BLaER1 treated with 17β-estradiol and CSF1 and Interleukin-3, amounts not matched to agents 10 nM and 100 nM (cell line): ENCODE results near the gene CTXN3.
A peak's percentile ranks its signal among the peaks of the same experiment; 100 is the strongest.

ENCODE experiments used
- H3K27ac ChIP-seq, 11 experiments: shearing (Covaris generic); formaldehyde crosslinking; 2 replicates each; pipeline ENCODE4 v1.8.1; 2022
- H3K27me3 ChIP-seq, 11 experiments: shearing (Covaris generic); formaldehyde crosslinking; 2 replicates each; pipeline ENCODE4 v1.8.1; 2022
- H3K36me3 ChIP-seq, 11 experiments: shearing (Covaris generic); formaldehyde crosslinking; 2 replicates each; pipeline ENCODE4 v1.8.1; 2022
- H3K4me1 ChIP-seq, 10 experiments: shearing (Covaris generic); formaldehyde crosslinking; 2 replicates each; pipeline ENCODE4 v1.8.1; 2022
- H3K4me2 ChIP-seq, 11 experiments: shearing (Covaris generic); formaldehyde crosslinking; 2 replicates each; pipeline ENCODE4 v1.8.1; 2022
- H3K4me3 ChIP-seq, 10 experiments: shearing (Covaris generic); formaldehyde crosslinking; 2 replicates each; pipeline ENCODE4 v1.8.1; 2022
- H3K9ac ChIP-seq, 11 experiments: shearing (Covaris generic); formaldehyde crosslinking; 2 replicates each; pipeline ENCODE4 v1.8.1; 2022
- H3K9me3 ChIP-seq, 11 experiments: shearing (Covaris generic); formaldehyde crosslinking; replicated peaks in 1 of 11; 2 replicates each; pipeline ENCODE4 v1.8.1; 2022
- H4K20me1 ChIP-seq, 11 experiments: shearing (Covaris generic); formaldehyde crosslinking; 2 replicates each; pipeline ENCODE4 v1.8.1; 2022
- Cebpa-rat ChIP-seq, 11 experiments: shearing (Covaris generic); IDR thresholded peaks; 2 replicates each; pipeline ENCODE4 v1.8.1; 2022

The CTXN3 gene

GRCh38 chr5:127649018-127649439, at the start of gene CTXN3:
Gene CTXN3, plus strand, starts transcription at chr5:127649082. Its CDS starts 8,440 bp downstream, at chr5:127657522.
- H3K9ac ChIP-seq: no peak within 1 kb of the TSS
- H3K4me1 ChIP-seq: no peaks in the 10 kb centered on the region
- H3K4me3 ChIP-seq: no peak within 1 kb of the TSS
- H4K20me1 ChIP-seq: no peaks in the 10 kb centered on the region
- H3K36me3 ChIP-seq: no peaks in the 10 kb centered on the region
- TF ChIP-seq Cebpa-rat (IDR thresholded peaks at IDR 0.05): no peak
- no peaks in the 10 kb centered on the region for H3K27me3 ChIP-seq
- no peaks in the 10 kb centered on the region for H3K9me3 ChIP-seq
- no peak within 1 kb of the TSS for H3K4me2 ChIP-seq
- no peak within 1 kb of the TSS for H3K27ac ChIP-seq

GRCh38 chr5:127599320-127599719, 49.6 kb upstream of the CTXN3 start:
- no peak for TF ChIP-seq Cebpa-rat (IDR thresholded peaks at IDR 0.05)
- H3K4me3 ChIP-seq: no peak overlapping the region
- no peak overlapping the region for H3K27ac ChIP-seq
- peak overlapping the region in 3 of 11 experiments; percentile 17 to 30 (median 23); a peak in 4 of 22 replicates for H3K4me2 ChIP-seq
- no peaks in the 10 kb centered on the region for H3K36me3 ChIP-seq
- H3K9ac ChIP-seq: no peak overlapping the region
- peaks cover 0 to 9% (median 0%) of the 10 kb centered on the region in 10 experiments; a peak in 5 of 20 replicates for H3K4me1 ChIP-seq
- peaks cover 0 to 9% (median 0%) of the 10 kb centered on the region in 11 experiments; a peak in 1 of 22 replicates for H3K9me3 ChIP-seq
- H3K27me3 ChIP-seq: no peaks in the 10 kb centered on the region
- no peaks in the 10 kb centered on the region for H4K20me1 ChIP-seq

DNA sequence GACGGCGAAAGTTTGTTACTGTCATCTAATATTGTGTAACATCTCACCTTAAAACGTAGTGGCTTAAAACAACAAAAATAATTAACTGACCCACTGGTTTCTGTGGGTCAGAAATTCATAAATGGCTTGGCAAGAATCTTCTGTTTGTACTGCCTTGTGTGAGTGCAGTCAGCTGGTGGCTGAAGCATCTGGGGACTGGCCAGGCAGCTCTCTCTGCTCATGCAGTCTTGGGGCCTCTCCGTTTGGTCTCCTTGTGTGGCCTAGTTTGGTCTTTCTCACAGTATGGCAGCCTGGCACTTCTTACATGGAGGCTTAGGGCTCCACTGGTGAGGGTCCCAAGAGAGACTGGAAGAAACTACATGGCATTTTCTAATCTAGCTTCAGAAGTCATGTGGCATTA, 49.0 kb upstream of the CTXN3 start:
- Histone ChIP-seq H3K4me1 (peaks cover 0 to 9% (median 0%) of the 10 kb centered on the region in 10 experiments; a peak in 5 of 20 replicates), H3K27me3 (no peaks in the 10 kb centered on the region), H4K20me1 (no peaks in the 10 kb centered on the region), H3K4me3 (no peak overlapping the region), H3K36me3 (no peaks in the 10 kb centered on the region), H3K9ac (no peak overlapping the region), H3K4me2 (no peak overlapping the region; a peak in 1 of 22 replicates), H3K27ac (no peak overlapping the region), H3K9me3 (peaks cover 0 to 9% (median 0%) of the 10 kb centered on the region in 11 experiments; a peak in 1 of 22 replicates)
- TF ChIP-seq Cebpa-rat (IDR thresholded peaks at IDR 0.05): no peak

DNA sequence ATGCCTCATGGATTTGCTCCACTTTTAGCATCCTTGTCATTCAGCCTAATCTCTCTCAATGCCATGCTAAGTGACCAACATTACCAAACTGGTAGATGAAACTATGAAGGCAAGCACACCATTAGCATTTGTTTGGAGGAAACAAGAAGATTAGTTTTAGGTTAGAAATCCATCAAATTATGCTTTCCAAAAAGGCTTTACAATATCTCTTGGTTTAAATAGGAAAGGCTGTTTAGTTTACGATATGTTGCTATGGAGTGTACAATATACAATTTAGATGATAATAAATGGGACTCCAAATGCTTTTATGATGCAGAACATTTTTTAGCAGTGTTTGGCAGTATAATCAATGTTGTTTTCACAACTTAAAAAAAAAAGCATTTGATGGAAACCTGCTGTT, 47.8 kb upstream of the CTXN3 start:
- Histone ChIP-seq H3K4me2 (no peak overlapping the region), H3K4me1 (peaks cover 0 to 9% (median 0%) of the 10 kb centered on the region in 10 experiments; a peak in 5 of 20 replicates), H3K27ac (no peak overlapping the region), H3K4me3 (no peak overlapping the region), H3K27me3 (no peaks in the 10 kb centered on the region), H4K20me1 (no peaks in the 10 kb centered on the region), H3K36me3 (no peaks in the 10 kb centered on the region), H3K9me3 (peaks cover 0 to 9% (median 0%) of the 10 kb centered on the region in 11 experiments; a peak in 1 of 22 replicates), H3K9ac (no peak overlapping the region)
- no peak for TF ChIP-seq Cebpa-rat (IDR thresholded peaks at IDR 0.05)

DNA sequence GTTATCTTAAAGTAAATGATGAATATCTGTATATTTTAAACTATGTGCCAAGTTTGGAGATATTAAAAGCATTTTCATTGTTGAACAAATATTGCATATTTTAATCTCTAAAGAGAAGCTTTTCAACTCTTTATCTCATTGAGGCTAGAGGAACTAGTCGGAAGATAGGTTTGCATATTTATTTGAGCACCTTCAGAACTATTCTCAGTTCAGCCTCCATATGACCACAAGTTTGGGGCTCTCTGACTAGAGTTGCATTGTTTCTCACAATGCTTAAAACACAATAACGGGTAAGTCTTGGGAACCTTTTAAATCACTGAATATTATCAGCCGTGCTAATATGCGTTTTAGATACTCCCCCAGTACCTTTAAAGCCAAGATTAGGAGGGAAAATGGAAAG, 47.3 kb upstream of the CTXN3 start:
- no peak overlapping the region for H3K27ac ChIP-seq
- peaks cover 0 to 9% (median 0%) of the 10 kb centered on the region in 11 experiments; a peak in 1 of 22 replicates for H3K9me3 ChIP-seq
- no peaks in the 10 kb centered on the region for H3K36me3 ChIP-seq
- H3K4me2 ChIP-seq: no peak overlapping the region
- H3K4me1 ChIP-seq: peaks cover 0 to 9% (median 0%) of the 10 kb centered on the region in 10 experiments; a peak in 5 of 20 replicates
- H3K27me3 ChIP-seq: no peaks in the 10 kb centered on the region
- no peak overlapping the region for H3K9ac ChIP-seq
- no peak for TF ChIP-seq Cebpa-rat (IDR thresholded peaks at IDR 0.05)
- H4K20me1 ChIP-seq: no peaks in the 10 kb centered on the region
- H3K4me3 ChIP-seq: no peak overlapping the region

GRCh38 chr5:127602481-127602880, 46.4 kb upstream of the CTXN3 start:
- Histone ChIP-seq H3K9ac (no peak overlapping the region), H3K27me3 (no peaks in the 10 kb centered on the region), H3K4me3 (no peak overlapping the region), H3K4me2 (no peak overlapping the region), H4K20me1 (no peaks in the 10 kb centered on the region), H3K36me3 (no peaks in the 10 kb centered on the region), H3K27ac (no peak overlapping the region), H3K9me3 (peaks cover 0 to 3% (median 0%) of the 10 kb centered on the region in 11 experiments; a peak in 1 of 22 replicates), H3K4me1 (peaks cover 0 to 9% (median 0%) of the 10 kb centered on the region in 10 experiments; a peak in 5 of 20 replicates)
- no peak for TF ChIP-seq Cebpa-rat (IDR thresholded peaks at IDR 0.05)

- TF ChIP-seq Cebpa-rat (IDR thresholded peaks at IDR 0.05): no peak
- peaks cover 0 to 9% (median 0%) of the 10 kb centered on the region in 10 experiments; a peak in 5 of 20 replicates for H3K4me1 ChIP-seq
- no peaks in the 10 kb centered on the region for H3K36me3 ChIP-seq
- H3K4me2 ChIP-seq: no peak overlapping the region
- no peaks in the 10 kb centered on the region for H4K20me1 ChIP-seq
- H3K4me3 ChIP-seq: no peak overlapping the region
- no peak overlapping the region for H3K9ac ChIP-seq
- H3K27me3 ChIP-seq: no peaks in the 10 kb centered on the region
- H3K27ac ChIP-seq: no peak overlapping the region
- no peaks in the 10 kb centered on the region for H3K9me3 ChIP-seq
Measured at GRCh38 chr5:127602896-127603844, 45.7 kb upstream of the CTXN3 start.

DNA sequence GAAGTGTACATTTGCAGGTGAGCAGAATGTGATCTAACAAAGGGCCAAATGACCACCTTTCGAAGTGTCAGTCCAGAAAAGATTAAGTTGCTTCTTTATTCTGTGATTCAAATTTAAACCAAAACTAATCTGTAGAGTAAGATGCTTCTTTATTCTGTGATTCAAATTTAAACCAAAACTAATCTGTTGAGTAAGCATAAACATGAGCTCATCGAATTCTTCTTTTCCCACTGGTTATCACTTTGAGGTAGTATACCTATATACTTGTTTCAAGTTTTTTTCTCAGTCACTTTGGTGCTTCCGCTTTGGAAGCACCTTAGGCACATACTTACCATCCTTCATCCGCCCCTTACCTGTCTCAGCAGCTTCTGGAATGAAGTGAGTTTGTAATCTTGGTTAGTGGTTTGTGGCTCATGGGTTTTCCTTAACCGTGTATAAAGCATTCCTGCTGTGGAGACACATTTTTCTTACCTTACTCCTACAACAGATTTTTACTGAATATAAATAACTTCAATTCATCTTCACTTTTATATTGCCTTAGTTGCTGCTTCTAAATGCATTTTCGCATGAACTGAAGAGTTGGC, 40.7 kb upstream of the CTXN3 start:
- no peak overlapping the region for H3K4me2 ChIP-seq
- H3K27ac ChIP-seq: no peak overlapping the region
- H3K9me3 ChIP-seq: no peaks in the 10 kb centered on the region
- TF ChIP-seq Cebpa-rat (IDR thresholded peaks at IDR 0.05): no peak
- H3K4me3 ChIP-seq: no peak overlapping the region
- H3K9ac ChIP-seq: no peak overlapping the region
- no peaks in the 10 kb centered on the region for H3K27me3 ChIP-seq
- H4K20me1 ChIP-seq: no peaks in the 10 kb centered on the region
- H3K4me1 ChIP-seq: no peaks in the 10 kb centered on the region
- no peaks in the 10 kb centered on the region for H3K36me3 ChIP-seq

GRCh38 chr5:127609011-127609410, 39.9 kb upstream of the CTXN3 start:
- no peak for TF ChIP-seq Cebpa-rat (IDR thresholded peaks at IDR 0.05)
- Histone ChIP-seq H3K4me3 (no peak overlapping the region), H3K36me3 (no peaks in the 10 kb centered on the region), H3K27ac (no peak overlapping the region), H3K9ac (no peak overlapping the region), H3K4me1 (no peaks in the 10 kb centered on the region), H3K27me3 (no peaks in the 10 kb centered on the region), H3K4me2 (no peak overlapping the region), H4K20me1 (no peaks in the 10 kb centered on the region), H3K9me3 (no peaks in the 10 kb centered on the region)
